Tibial nerve (tissue), 4 donors: ENCODE measurements around the gene MYOD1. TPM values are rescaled to one million over a fixed set of nuclear protein-coding genes. Genes with fewer than 3 reads are reported as not detected.

Experiments
- DNase-seq, 2 donors: peaks; one replicate each; pipeline ENCODE4 v3.0.0-alpha.2; 2019; ENCODE audit warnings: low spot score in 2 of 2
- H3K27ac ChIP-seq, 4 donors: fragments of 200-600 bp; sonication (generic) in 3 of 4; one replicate each; pipeline ENCODE4 v1.5.1; 2017 to 2019; ENCODE audit warnings: mild to moderate bottlenecking in 1 of 4
- H3K27me3 ChIP-seq, 2 donors: fragments of 200-600 bp; sonication (generic) in 1 of 2; one replicate each; pipeline versions ENCODE4 v1.5.1 to v1.6.0; 2017 to 2019
- H3K36me3 ChIP-seq, 3 donors: fragments of 200-600 bp; sonication (generic); one replicate each; pipeline ENCODE4 v1.5.1; 2018 to 2019
- H3K4me1 ChIP-seq, 4 donors: fragments of 200-600 bp; sonication (generic) in 3 of 4; one replicate each; pipeline ENCODE4 v1.5.1; 2017 to 2019
- H3K4me3 ChIP-seq, 4 donors: fragments of 200-600 bp; sonication (generic) in 3 of 4; one replicate each; pipeline ENCODE4 v1.5.1; 2017 to 2019; ENCODE audit warnings: mild to moderate bottlenecking in 1 of 4, moderate library complexity in 1 of 4
- H3K9me3 ChIP-seq, 4 donors: fragments of 200-600 bp; sonication (generic) in 3 of 4; one replicate each; pipeline ENCODE4 v1.5.1; 2017 to 2019
- EP300 ChIP-seq, 2 donors: sonication (generic); formaldehyde crosslinking; IDR thresholded peaks; one replicate each; pipeline ENCODE4 v1.6.1; 2017; ENCODE audit warnings: antibody characterized with exemption in 2 of 2, mild to moderate bottlenecking in 1 of 2
- POLR2A ChIP-seq, 2 donors: fragments of 450-650 bp; IDR thresholded peaks; one replicate each; pipeline ENCODE4 v1.6.1; 2017; ENCODE audit warnings: antibody characterized with exemption in 2 of 2, mild to moderate bottlenecking in 2 of 2, moderate library complexity in 2 of 2
- WGBS, 2 donors: methylation state at CpG; one replicate each; pipeline ENCODE4 v1.1.5; 2018; 5-methylcytosine and 5-hydroxymethylcytosine counted together
- total RNA-seq, 4 donors: library from RNA; depleted of rRNA; stranded (reverse); fragments of >200 nt; gene quantifications; one replicate each; pipeline ENCODE4 v1.1.0, GENCODE V29; 2016
- TF ChIP-seq, protein P1 (sequence below), 5 experiments: fragments of 200-600 bp in 3 of 5; fragments of 450-650 bp in 2 of 5; sonication (generic) in 3 of 5; IDR thresholded peaks; one replicate each; pipeline ENCODE4 v1.5.1; 2016 to 2019; ENCODE audit warnings: antibody characterized with exemption in 5 of 5, mild to moderate bottlenecking in 3 of 5, moderate library complexity in 2 of 5

Gene MYOD1
- total RNA-seq, 4 donors from 2014 or later, result not detected

GRCh38 chr11:17703951-17704350 lies 15.4 kb upstream of the MYOD1 start:
- TF ChIP-seq, protein P1, sequence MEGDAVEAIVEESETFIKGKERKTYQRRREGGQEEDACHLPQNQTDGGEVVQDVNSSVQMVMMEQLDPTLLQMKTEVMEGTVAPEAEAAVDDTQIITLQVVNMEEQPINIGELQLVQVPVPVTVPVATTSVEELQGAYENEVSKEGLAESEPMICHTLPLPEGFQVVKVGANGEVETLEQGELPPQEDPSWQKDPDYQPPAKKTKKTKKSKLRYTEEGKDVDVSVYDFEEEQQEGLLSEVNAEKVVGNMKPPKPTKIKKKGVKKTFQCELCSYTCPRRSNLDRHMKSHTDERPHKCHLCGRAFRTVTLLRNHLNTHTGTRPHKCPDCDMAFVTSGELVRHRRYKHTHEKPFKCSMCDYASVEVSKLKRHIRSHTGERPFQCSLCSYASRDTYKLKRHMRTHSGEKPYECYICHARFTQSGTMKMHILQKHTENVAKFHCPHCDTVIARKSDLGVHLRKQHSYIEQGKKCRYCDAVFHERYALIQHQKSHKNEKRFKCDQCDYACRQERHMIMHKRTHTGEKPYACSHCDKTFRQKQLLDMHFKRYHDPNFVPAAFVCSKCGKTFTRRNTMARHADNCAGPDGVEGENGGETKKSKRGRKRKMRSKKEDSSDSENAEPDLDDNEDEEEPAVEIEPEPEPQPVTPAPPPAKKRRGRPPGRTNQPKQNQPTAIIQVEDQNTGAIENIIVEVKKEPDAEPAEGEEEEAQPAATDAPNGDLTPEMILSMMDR (IDR thresholded peaks at IDR 0.05), result no peak
- no peak for TF ChIP-seq EP300 (IDR thresholded peaks at IDR 0.05)
- no peak for TF ChIP-seq POLR2A (IDR thresholded peaks at IDR 0.05)
- WGBS, 2 donors, result 89 to 90% methylated on average over 2 of the region's 2 CpGs

DNA sequence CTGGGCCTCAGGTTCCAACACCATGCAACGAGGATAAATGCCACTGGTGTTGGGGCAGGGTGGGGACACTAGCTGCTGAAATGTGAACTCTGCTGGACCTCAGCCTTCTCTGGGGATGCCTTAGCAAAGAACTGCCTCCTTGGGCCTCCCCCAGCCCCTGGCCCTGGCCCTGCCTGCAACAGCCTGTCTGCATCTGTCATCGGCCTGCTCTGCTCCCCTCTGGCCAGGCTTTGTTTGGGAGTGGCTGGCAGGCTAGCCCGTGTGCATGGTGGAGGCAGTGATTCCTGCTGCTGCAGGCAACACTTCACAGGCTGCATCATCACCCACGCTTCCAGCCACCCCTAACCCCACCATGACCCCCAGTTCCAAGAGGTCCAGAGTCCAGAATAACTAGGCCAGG lies 11.5 kb upstream of the MYOD1 start:
- Histone ChIP-seq H3K27me3 (peaks cover 0 to 11% of the 10 kb centered on the region in 2 donors), H3K4me3 (no peak overlapping the region), H3K9me3 (peaks cover 0 to 8% (median 0%) of the 10 kb centered on the region in 4 donors), H3K27ac (no peak overlapping the region), H3K36me3 (no peaks in the 10 kb centered on the region), H3K4me1 (no peaks in the 10 kb centered on the region)
- DNase-seq, result no peak
- TF ChIP-seq, protein P1 (IDR thresholded peaks at IDR 0.05), result no peak
- no peak for TF ChIP-seq EP300 (IDR thresholded peaks at IDR 0.05)
- no peak for TF ChIP-seq POLR2A (IDR thresholded peaks at IDR 0.05)
- 46 to 52% methylated on average over 4 of the region's 4 CpGs for WGBS, 2 donors

More at GRCh38 chr11:17703951-17704350, 15.4 kb upstream of the MYOD1 start:
- Histone ChIP-seq H3K27ac (no peak overlapping the region), H3K36me3 (no peaks in the 10 kb centered on the region), H3K9me3 (peaks cover 0 to 8% (median 0%) of the 10 kb centered on the region in 4 donors), H3K27me3 (no peaks in the 10 kb centered on the region), H3K4me3 (no peak overlapping the region), H3K4me1 (no peaks in the 10 kb centered on the region)
- no peak for DNase-seq

DNA sequence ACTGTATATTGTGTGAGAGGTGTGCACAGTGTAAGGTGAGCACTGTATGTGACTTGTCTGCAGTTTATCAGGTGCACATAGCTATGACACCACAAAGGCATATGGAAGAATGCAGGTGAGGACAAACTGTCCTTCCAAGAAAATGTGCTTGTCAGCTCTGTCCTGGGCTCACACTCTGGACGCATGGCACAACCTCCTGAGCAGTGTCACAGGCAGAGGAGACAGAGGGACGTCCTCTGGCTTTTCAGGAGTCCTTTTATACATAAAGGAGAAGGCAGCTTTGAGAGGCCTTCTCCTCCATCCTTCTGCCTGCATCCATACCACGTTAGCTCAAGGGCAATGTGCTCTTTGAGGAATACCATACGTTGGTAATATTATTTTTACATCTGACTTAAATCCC lies 7.5 kb upstream of the MYOD1 start:
- H3K27me3 ChIP-seq, result peaks cover 0 to 36% of the 10 kb centered on the region in 2 donors

DNA sequence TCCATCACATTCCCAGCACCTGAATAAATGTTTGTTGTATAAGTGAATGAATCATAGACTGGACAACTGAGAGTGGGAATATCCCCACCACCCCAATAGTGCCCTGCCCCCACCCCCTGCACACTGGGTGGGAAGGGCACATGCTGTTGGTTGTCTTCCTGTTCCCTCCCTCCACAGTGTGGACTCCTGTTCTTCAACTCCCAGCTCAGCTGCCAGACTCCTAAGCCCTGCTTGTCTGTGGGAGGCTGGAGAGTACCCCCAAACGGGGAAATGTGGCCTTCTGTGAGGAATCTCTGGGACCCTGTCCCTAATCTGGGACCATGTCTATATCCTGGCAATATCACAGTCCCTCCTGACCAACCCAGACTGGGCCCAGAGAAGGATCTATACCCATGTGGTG lies 5.5 kb upstream of the MYOD1 start:
- TF ChIP-seq EP300 (IDR thresholded peaks at IDR 0.05) (no peak), POLR2A (IDR thresholded peaks at IDR 0.05) (no peak)
- TF ChIP-seq, protein P1 (IDR thresholded peaks at IDR 0.05), result no peak
- 0% methylated on average over 1 of the region's 1 CpG; no CpG with 5 or more reads in 1 of the 2 donors for WGBS, 2 donors
- DNase-seq, result no peak
- Histone ChIP-seq H3K27ac (no peak overlapping the region), H3K4me3 (no peak overlapping the region), H3K9me3 (no peaks in the 10 kb centered on the region), H3K4me1 (peaks cover 0 to 3% (median 0%) of the 10 kb centered on the region in 4 donors), H3K36me3 (no peaks in the 10 kb centered on the region), H3K27me3 (peaks cover 0 to 51% of the 10 kb centered on the region in 2 donors)

More for the DNA sequence above, 7.5 kb upstream of the MYOD1 start:
- no peak overlapping the region for H3K4me3 ChIP-seq
- no peaks in the 10 kb centered on the region for H3K4me1 ChIP-seq
- H3K27ac ChIP-seq, result no peak overlapping the region
- DNase-seq, result no peak
- TF ChIP-seq, protein P1 (IDR thresholded peaks at IDR 0.05), result no peak
- TF ChIP-seq POLR2A (IDR thresholded peaks at IDR 0.05) (no peak), EP300 (IDR thresholded peaks at IDR 0.05) (no peak)
- WGBS, 2 donors, result 17 to 24% methylated on average over 4 of the region's 4 CpGs
- H3K36me3 ChIP-seq, result no peaks in the 10 kb centered on the region
- no peaks in the 10 kb centered on the region for H3K9me3 ChIP-seq

DNA sequence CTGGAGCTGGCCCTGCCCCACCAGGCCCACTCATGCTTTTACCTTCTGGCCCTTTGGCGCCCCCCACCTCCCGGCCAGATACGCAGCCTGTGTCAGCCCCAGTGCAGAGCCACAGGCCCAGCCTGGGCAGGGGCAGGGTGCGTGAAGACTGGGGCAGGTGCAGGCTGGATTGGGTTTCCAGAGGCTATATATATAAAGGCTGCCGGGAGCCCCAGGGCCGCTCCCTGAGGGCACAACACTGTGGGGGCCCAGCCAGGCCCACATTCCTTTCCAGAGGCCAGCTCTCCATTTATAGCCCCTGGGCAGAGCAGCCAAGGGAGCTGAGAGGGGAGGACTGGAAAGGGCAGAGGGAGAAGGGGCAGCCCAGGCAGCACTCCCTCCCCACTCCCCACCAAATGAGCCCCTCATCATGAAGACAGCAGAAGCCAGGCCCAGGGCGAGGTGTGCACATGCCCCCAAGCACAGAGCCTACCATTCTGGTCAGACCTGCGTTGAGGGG lies 5.0 kb upstream of the MYOD1 start:
- H3K27me3 ChIP-seq, result peaks cover 0 to 57% of the 10 kb centered on the region in 2 donors
- no peaks in the 10 kb centered on the region for H3K9me3 ChIP-seq
- 38% methylated on average over 5 to 8 of the region's 8 CpGs for WGBS, 2 donors
- H3K36me3 ChIP-seq, result no peaks in the 10 kb centered on the region
- H3K27ac ChIP-seq, result no peak overlapping the region
- DNase-seq, result no peak
- H3K4me3 ChIP-seq, result no peak overlapping the region
- TF ChIP-seq EP300 (IDR thresholded peaks at IDR 0.05), result no peak
- no peak for TF ChIP-seq POLR2A (IDR thresholded peaks at IDR 0.05)
- TF ChIP-seq, protein P1 (IDR thresholded peaks at IDR 0.05), result no peak
- peaks cover 0 to 9% (median 0%) of the 10 kb centered on the region in 4 donors for H3K4me1 ChIP-seq
